GM10266 (cell line): ENCODE data around the gene GOLGA7B.

Experiments
- DNase-seq: peaks from one replicate; pipeline ENCODE4 v3.0.0; 2012; ENCODE audit errors: extremely low spot score
- TF ChIP-seq, protein P1 (sequence below): IDR thresholded peaks from 2 replicates; pipeline ENCODE4 v1.5.1; 2012; ENCODE audit warnings: mild to moderate bottlenecking, low read depth; ENCODE audit not compliant: control insufficient read depth, insufficient read depth; ENCODE audit errors: missing control alignments

The GOLGA7B gene

DNA sequence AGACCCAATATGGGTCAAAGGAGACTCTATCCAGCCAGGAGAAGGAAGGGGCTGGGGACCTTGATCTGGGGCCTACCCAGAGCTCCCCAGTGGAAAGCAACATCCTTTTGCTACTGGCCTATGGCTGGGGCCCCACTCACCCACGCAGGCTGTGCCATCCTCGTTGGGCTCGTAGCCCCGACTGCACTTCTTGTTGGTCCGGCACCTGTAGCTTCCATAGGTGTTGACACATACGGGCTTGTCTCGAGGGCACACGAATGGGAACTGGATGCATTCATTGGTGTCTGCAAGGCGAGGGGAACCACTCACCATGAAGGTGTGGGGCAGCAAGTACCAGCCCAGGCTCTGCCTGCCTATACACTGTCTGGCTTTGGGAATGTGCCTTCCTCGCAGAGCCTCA lies 30.5 kb downstream of the GOLGA7B start:
- TF ChIP-seq, protein P1, sequence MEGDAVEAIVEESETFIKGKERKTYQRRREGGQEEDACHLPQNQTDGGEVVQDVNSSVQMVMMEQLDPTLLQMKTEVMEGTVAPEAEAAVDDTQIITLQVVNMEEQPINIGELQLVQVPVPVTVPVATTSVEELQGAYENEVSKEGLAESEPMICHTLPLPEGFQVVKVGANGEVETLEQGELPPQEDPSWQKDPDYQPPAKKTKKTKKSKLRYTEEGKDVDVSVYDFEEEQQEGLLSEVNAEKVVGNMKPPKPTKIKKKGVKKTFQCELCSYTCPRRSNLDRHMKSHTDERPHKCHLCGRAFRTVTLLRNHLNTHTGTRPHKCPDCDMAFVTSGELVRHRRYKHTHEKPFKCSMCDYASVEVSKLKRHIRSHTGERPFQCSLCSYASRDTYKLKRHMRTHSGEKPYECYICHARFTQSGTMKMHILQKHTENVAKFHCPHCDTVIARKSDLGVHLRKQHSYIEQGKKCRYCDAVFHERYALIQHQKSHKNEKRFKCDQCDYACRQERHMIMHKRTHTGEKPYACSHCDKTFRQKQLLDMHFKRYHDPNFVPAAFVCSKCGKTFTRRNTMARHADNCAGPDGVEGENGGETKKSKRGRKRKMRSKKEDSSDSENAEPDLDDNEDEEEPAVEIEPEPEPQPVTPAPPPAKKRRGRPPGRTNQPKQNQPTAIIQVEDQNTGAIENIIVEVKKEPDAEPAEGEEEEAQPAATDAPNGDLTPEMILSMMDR = no peak
- no peak for DNase-seq

DNA sequence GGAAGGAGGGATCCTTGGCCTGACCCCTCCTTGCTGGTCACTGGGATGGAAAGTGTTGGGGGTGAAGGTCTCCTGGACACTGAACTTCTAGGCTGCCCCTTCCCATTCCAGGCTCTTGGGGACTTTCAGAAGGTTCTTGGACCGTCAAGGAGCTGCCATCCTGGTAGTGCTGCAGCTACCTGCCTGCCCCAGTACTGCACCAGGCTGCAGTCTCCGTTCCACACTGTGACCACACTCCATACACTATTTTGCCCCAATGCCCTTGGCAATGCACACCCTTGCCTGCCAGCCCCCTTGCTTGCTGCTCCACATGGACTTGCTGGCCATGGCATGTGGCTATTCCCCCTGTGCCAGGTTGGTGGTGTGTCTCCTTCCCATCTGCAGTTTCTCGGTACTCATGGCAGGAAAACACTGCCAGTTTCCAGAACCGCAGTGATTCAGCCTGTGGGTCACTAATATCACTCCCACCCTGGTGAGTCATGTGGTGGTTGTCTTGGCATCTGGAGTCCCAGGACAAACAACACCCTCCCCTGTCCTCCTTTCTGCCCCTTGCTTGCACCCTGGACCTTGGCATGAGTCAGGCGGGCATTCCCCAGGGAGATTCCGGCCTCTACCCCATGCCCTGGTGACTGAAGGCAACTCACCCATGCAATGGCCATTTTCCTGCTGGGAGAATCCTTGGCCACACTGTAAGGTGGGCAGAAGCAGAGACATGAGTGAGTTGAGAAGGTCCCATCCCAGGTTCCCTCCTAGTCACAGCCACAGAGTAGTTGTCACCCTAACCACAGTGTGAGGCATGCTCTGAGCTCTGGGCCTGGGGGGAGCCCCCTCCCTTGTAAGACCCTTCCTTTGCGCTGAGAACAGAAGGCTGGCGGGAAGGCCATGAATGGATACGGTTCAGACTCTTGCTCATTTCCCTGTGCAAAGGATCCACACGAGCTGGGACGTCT lies 32.8 kb downstream of the GOLGA7B start:
- TF ChIP-seq, protein P1 = no peak
- DNase-seq = no peak

DNA sequence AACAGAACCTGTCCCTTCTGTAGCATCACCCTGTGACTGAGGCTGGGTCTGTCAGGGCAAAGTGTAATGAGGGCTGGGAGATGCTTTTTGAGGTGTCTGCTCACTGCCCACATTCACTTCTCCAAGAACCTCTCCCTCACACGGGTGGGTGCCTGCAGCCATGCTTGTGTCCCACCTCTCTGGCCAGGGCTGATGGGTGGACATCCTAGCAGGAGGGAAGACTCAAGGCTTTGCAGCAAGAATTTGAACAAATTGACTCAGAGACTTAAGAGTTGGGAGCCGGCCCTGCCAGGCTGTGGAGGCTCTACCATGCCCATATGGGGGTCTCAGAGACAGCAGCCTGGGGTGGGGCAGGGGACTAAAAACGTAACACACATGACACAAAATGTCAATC lies 33.4 kb downstream of the GOLGA7B start:
- TF ChIP-seq, protein P1 = no peak
- no peak for DNase-seq

DNA sequence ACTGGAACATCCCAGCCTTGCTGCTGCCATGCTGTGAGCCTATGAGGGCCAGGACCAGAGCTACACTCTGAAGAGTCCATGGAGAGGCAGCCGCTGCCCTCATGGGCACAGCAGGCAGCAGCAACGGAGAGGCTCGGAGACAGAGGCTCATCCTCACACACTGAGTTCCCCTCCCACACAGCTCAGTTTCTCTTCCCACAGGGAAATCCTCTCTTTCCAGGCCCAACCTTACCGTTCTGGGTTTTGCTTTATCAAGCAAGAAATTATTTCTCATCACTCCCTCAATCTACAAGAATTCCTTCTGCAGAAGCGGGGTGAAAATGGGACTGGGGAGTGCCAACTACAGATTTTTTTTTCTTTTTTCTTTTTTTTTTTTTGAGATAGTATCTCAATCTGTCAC lies 36.6 kb downstream of the GOLGA7B start:
- no peak for DNase-seq
- TF ChIP-seq, protein P1 = no peak

DNA sequence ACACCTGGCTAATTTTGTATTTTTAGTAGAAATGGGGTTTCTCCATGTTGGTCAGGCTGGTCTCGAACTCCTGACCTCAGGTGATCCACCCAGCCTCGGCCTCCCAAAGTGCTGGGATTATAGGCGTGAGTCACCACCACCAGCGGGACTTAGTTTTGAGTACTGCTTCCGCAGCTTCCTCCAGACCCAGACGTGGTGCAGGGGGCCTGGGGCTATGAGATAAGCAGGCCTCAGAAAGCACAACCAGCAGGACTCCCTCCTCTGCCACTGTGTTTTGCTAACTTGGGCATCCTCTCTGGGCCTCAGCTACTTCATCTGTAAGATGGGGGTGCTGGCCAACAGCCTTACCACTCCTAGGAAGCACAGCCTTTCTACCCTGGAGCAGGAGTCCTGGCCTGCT lies 37.8 kb downstream of the GOLGA7B start:
- TF ChIP-seq, protein P1 = no peak
- DNase-seq = no peak

DNA sequence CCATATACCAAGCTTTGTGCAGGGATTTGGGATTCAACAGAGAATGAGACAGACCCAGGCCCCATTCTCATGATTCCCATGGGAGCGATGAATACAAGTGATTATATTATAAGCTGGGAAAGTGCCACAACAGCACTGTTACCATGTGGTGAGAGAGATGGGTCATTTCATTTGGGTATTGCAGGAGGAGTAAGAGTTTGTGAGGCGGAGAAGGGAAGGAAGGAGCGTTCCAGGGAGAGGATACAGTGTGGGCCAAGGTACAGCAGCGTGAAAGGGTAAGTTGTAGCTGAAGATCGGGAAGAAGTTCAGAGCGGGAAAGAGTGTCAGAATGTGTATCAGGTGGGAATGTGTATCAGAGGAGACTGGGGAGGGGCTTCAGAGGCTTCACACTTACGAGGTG lies 38.5 kb downstream of the GOLGA7B start:
- no peak for DNase-seq

More for the DNA sequence above, 38.5 kb downstream of the GOLGA7B start:
- TF ChIP-seq, protein P1 = no peak
